Sigmoid colon (tissue), 7 donors: ENCODE data around the gene EPB41L4A. TPM values are rescaled to one million over a fixed set of nuclear protein-coding genes. Genes with fewer than 3 reads are reported as not detected.
A peak's percentile ranks its signal among the peaks of the same experiment; 100 is the strongest.

ENCODE experiments used
- DNase-seq: peaks from one replicate; pipeline ENCODE4 v3.0.0-alpha.2; 2019
- H3K27ac ChIP-seq, 4 donors: fragments of 200-600 bp; sonication (generic); one replicate each; pipeline ENCODE4 v1.5.1; 2016 to 2019; ENCODE audit warnings: mild to moderate bottlenecking in 1 of 4
- H3K27me3 ChIP-seq, 3 donors: fragments of 200-600 bp; sonication (generic); one replicate each; pipeline ENCODE4 v1.5.1; 2019; ENCODE audit warnings: mild to moderate bottlenecking in 1 of 3
- H3K36me3 ChIP-seq, 4 donors: fragments of 200-600 bp; sonication (generic); one replicate each; pipeline ENCODE4 v1.5.1; 2016 to 2019
- H3K4me1 ChIP-seq, 4 donors: fragments of 200-600 bp; sonication (generic); one replicate each; pipeline ENCODE4 v1.5.1; 2017 to 2019
- H3K4me3 ChIP-seq, 4 donors: fragments of 200-600 bp; sonication (generic); one replicate each; pipeline ENCODE4 v1.5.1; 2017 to 2019; ENCODE audit warnings: mild to moderate bottlenecking in 2 of 4, moderate library complexity in 1 of 4
- H3K9me3 ChIP-seq, 4 donors: fragments of 200-600 bp in 3 of 4; sonication (generic) in 3 of 4; one replicate each; pipeline versions ENCODE4 v1.5.1 to v1.6.1; 2013 to 2019
- CTCF ChIP-seq, 4 experiments: fragments of 450-650 bp in 3 of 4; fragments of 200-600 bp in 1 of 4; IDR thresholded peaks; one replicate each; pipeline ENCODE4 v1.5.1; 2016 to 2019; ENCODE audit warnings: antibody characterized with exemption in 4 of 4, mild to moderate bottlenecking in 3 of 4, moderate library complexity in 2 of 4
- EP300 ChIP-seq, 4 donors: sonication (generic); formaldehyde crosslinking; IDR thresholded peaks; one replicate each; pipeline ENCODE4 v1.6.1; 2017; ENCODE audit warnings: antibody characterized with exemption in 4 of 4
- POLR2A ChIP-seq, 2 donors: fragments of 450-650 bp; IDR thresholded peaks; one replicate each; pipeline ENCODE4 v1.6.1; 2016; ENCODE audit warnings: antibody characterized with exemption in 2 of 2, mild to moderate bottlenecking in 2 of 2, moderate library complexity in 2 of 2
- POLR2AphosphoS5 ChIP-seq, 4 donors: sonication (generic); formaldehyde crosslinking; IDR thresholded peaks; one replicate each; pipeline ENCODE4 v1.6.1; 2017; ENCODE audit warnings: antibody characterized with exemption in 4 of 4
- WGBS, 2 donors: extraction: QIAGEN DNeasy Blood & Tissue Kit; methylation state at CpG; one replicate each; pipeline ENCODE4 v1.1.7; 2013; 5-methylcytosine and 5-hydroxymethylcytosine counted together
- intact Hi-C: fragments of 100-400 bp; cut with DNase I; formaldehyde crosslinking; loops from one replicate; pipeline ENCODE4 v1.15.1; 2023
- polyA plus RNA-seq, 3 donors: library from polyadenylated mRNA; stranded (reverse); fragments of 200-250 nt; gene quantifications; one replicate each; pipeline ENCODE4 v1.2.3, GENCODE V29; 2013
- total RNA-seq, 4 donors: library from RNA; depleted of rRNA; stranded (reverse); fragments of >200 nt; gene quantifications; one replicate each; pipeline ENCODE4 v1.1.0, GENCODE V29; 2016
- donor health status: healthy with polysubstance abuse.
- donor health status: Bipolar disorder and iron deficiency.
- donor health status: healthy.

EPB41L4A gene
- total and polyA plus RNA-seq, 7 donors = 3.7 to 75.3 (median 4.8) TPM

- no peaks in the 10 kb centered on the region for H3K36me3 ChIP-seq
- 36 to 57% methylated on average over 8 of the region's 8 CpGs for WGBS, 2 donors
- intact Hi-C loops = no loop called here
- H3K4me3 ChIP-seq = no peak overlapping the region
- no peak for DNase-seq
- H3K9me3 ChIP-seq = no peaks in the 10 kb centered on the region
- no peak overlapping the region for H3K27ac ChIP-seq
- no peak for TF ChIP-seq EP300 (IDR thresholded peaks at IDR 0.05)
- TF ChIP-seq CTCF (IDR thresholded peaks at IDR 0.05) = no peak
- TF ChIP-seq POLR2AphosphoS5 (IDR thresholded peaks at IDR 0.05) = no peak
- no peak for TF ChIP-seq POLR2A (IDR thresholded peaks at IDR 0.05)
- no peaks in the 10 kb centered on the region for H3K27me3 ChIP-seq
- no peaks in the 10 kb centered on the region for H3K4me1 ChIP-seq
These were observed 235.9 kb downstream of the EPB41L4A start for GRCh38 chr5:112183103-112183711.

- no peak for DNase-seq
- H3K27ac ChIP-seq = no peak overlapping the region
- intact Hi-C loops = no loop called here
- no peaks in the 10 kb centered on the region for H3K27me3 ChIP-seq
- 82 to 85% methylated on average over 1 of the region's 1 CpG for WGBS, 2 donors
- H3K4me1 ChIP-seq = peaks cover 0 to 4% (median 0%) of the 10 kb centered on the region in 4 donors
- TF ChIP-seq POLR2A (IDR thresholded peaks at IDR 0.05) (no peak), POLR2AphosphoS5 (IDR thresholded peaks at IDR 0.05) (no peak)
- H3K4me3 ChIP-seq = no peak overlapping the region
- H3K36me3 ChIP-seq = no peaks in the 10 kb centered on the region
- no peaks in the 10 kb centered on the region for H3K9me3 ChIP-seq
These were observed 239.8 kb downstream of the EPB41L4A start for GRCh38 chr5:112179290-112179689.

GRCh38 chr5:112174959-112175594 lies 244.0 kb downstream of the EPB41L4A start:
- intact Hi-C loops = loop anchor here (1.0 kb wide), 1 partner anchor 245 kb away; no protein-coding TSS in a partner anchor
- no peaks in the 10 kb centered on the region for H3K9me3 ChIP-seq
- H3K27ac ChIP-seq = no peak overlapping the region
- DNase-seq = no peak
- no peak overlapping the region for H3K4me3 ChIP-seq
- 29 to 32% methylated on average over 8 of the region's 8 CpGs for WGBS, 2 donors
- H3K4me1 ChIP-seq = peaks cover 0 to 4% (median 0%) of the 10 kb centered on the region in 4 donors
- no peaks in the 10 kb centered on the region for H3K27me3 ChIP-seq
- H3K36me3 ChIP-seq = peaks cover 0 to 3% (median 0%) of the 10 kb centered on the region in 4 donors
- TF ChIP-seq CTCF (IDR thresholded peaks at IDR 0.05) (peak; percentile 15 to 51 (median 44)), POLR2A (IDR thresholded peaks at IDR 0.05) (no peak)

GRCh38 chr5:112165897-112166737 lies 253.0 kb downstream of the EPB41L4A start:
- Histone ChIP-seq H3K4me3 (no peak overlapping the region), H3K27ac (no peak overlapping the region), H3K4me1 (peaks cover 0 to 22% (median 13%) of the 10 kb centered on the region in 4 donors), H3K36me3 (peaks cover 0 to 62% (median 11%) of the 10 kb centered on the region in 4 donors), H3K27me3 (no peaks in the 10 kb centered on the region), H3K9me3 (no peaks in the 10 kb centered on the region)
- no peak for DNase-seq
- intact Hi-C loops = loop anchor here (10.0 kb wide), 1 partner anchor 589 kb away; no protein-coding TSS in a partner anchor
- 84 to 88% methylated on average over 3 of the region's 3 CpGs for WGBS, 2 donors
- TF ChIP-seq POLR2AphosphoS5 (IDR thresholded peaks at IDR 0.05) (no peak), POLR2A (IDR thresholded peaks at IDR 0.05) (no peak), EP300 (IDR thresholded peaks at IDR 0.05) (no peak), CTCF (IDR thresholded peaks at IDR 0.05) (no peak)

GRCh38 chr5:112165399-112165798 lies 253.7 kb downstream of the EPB41L4A start:
- H3K4me1 ChIP-seq = peaks cover 0 to 22% (median 13%) of the 10 kb centered on the region in 4 donors
- intact Hi-C loops = loop anchor here (10.0 kb wide), 1 partner anchor 589 kb away; no protein-coding TSS in a partner anchor
- peaks cover 0 to 62% (median 11%) of the 10 kb centered on the region in 4 donors for H3K36me3 ChIP-seq
- DNase-seq = no peak
- TF ChIP-seq CTCF (IDR thresholded peaks at IDR 0.05) = no peak
- TF ChIP-seq POLR2AphosphoS5 (IDR thresholded peaks at IDR 0.05) = no peak
- no peak for TF ChIP-seq EP300 (IDR thresholded peaks at IDR 0.05)
- TF ChIP-seq POLR2A (IDR thresholded peaks at IDR 0.05) = no peak
- H3K9me3 ChIP-seq = no peaks in the 10 kb centered on the region
- no peaks in the 10 kb centered on the region for H3K27me3 ChIP-seq
- 75 to 78% methylated on average over 3 of the region's 3 CpGs for WGBS, 2 donors
- no peak overlapping the region for H3K27ac ChIP-seq
- H3K4me3 ChIP-seq = no peak overlapping the region
